NCI-H1694 (cell line): Measurements from ENCODE around the gene EML4.
"Not testable (repeated sequence)": the region's sequence is repeated elsewhere in the genome, so short reads cannot be mapped to it uniquely, and the experiment has no call there.

Experiments used
- DNase-seq: peaks from one replicate; lab custom pipeline; 2025; lab: John Stamatoyannopoulos, UW

The EML4 gene

DNA sequence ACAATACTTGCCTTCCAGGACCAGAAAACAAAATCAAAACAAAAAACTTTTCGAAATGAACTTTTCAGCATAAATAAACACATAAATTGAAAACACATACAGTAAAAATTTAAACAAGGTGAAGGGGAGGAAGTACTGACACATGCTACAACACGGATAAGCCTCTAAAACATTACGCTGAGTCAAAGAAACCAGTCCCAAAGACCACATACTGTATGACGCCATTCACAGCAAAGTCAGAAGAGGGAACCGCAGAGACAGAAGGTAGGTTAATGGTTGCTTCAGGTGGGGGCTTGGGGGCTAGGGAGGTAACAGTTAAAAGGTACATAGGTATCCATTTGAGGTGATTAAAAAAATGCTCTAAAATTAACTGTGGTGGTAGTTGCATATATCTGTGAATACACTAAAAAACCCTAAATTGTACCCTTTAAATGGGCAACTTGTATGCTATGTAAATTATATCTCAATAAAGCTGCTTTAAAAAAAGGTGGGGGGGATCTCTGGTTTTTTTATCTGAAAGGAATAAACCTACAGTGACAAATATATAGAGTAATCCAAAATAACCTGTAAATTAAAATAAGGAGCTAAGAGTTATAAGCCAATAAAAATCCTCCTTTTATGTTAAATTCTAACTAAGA lies 184.8 kb downstream of the EML4 start:
- no peak for DNase-seq

DNA sequence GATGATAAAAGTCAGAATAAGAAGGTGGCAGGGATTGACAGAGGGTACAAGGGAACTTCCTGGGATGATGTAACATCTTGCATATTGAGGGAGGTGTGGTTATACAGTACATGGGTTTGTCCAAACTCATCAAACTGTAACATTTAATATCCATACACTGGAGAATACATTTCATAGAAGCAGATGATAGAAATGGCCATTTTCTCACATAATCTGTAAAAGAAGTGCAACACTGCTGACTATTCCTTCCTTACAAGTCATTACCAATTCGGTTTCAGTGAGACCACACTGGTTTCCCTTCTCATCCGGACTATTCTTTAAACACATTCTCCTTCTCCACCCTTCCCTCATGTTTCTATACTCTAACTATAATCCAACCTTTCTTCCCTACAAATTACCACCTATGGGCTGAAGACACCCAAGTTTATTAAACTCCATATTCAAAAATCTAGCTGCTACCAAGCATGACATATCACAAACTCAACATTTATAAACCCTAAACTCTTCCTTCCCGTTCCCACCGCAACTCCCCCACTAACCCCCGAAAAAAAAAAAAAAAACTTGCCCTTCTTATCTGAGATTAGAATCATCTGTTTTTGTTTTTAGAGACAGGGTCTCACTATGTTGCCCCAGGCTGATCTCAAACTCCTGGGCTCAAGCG lies 190.3 kb downstream of the EML4 start:
- no peak for DNase-seq

DNA sequence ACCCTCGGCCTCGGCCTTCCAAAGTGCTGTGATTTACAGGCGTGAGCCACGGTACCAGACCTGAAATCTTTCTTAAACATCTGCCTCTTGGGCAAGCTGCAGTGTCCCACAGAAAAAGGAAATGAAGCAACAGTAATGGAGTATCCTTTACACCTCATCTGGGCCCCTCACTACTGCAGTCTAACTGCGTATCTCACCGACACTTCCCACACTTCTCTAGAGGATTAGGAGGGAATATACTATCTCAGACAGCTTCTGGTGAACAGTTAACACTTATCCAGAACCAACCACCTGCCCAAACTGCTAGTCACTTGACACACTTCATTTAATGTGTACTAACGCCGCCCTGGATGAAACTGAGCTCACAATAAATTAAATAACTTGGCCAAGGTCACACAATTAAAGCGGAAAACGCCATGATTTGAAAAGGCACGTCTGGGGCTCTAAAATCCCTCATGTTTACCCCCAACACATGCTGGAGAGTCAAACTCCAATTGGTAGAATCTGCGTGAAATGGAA lies 190.9 kb downstream of the EML4 start:
- DNase-seq, result no peak

DNA sequence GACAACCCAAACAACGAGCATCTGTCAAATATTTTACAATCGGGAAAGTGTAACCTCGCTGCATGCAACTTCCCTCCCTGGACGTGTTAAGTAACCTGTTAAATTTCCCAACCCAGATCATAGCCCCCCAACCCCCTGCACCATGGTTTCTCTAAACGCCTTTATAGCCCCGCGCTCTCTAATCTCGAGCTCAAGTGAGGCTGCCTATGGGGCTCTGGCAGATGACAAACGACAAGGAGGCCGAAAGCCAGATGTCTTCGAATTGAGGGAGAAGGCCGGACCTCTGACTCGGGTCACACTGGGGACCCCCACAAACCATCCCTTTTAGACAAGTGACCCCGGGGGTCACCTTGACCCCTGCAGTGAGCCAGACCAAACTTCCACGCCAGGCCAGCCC lies 191.3 kb downstream of the EML4 start:
- no peak for DNase-seq

DNA sequence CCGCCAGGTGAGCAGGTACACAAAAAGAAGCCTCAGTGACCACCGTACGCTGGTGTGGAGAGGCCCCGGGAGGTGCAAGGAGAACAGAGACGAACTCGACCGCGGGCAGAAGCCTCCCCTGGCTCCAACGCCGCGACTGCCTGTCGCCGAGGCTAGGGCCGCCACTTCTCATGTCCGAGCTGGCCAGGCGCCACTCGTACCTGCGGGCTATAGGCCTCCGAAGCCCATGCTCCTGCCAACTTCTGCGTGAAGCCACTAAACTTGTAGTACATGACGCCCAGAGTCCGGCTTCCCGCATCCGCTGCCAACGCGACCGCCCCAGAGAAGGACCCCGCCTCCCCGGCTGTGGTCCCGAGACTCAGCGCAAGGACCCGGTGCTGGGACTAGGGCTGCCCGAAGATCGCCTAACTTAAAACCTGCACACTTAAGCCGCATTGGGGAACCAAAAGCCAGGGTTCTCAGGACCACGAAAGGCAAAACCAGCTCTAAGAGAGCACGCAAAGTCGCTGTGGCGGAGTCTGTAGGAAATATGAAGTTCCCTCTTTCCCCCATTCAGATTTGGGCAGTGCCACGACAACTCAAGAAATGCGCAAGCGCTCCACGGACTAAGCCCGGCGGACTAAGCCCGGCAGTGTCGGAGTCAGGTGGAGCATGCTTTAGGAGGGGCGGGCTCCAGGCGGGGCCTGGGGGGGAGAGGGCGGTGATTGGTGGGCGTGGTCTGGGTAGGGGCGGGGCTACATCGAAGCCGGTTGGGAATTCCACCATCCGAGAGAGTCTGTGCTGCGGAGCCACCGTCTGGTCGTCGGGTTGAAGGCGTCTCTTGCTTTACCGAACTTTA lies 192.0 kb downstream of the EML4 start, which contains the start of gene COX7A2L:
COX7A2L (minus strand) TSS at position 328 of the 838 bp plus-strand sequence; CDS start at position 272, 56 bp downstream.
- DNase-seq, result peak; percentile 94

DNA sequence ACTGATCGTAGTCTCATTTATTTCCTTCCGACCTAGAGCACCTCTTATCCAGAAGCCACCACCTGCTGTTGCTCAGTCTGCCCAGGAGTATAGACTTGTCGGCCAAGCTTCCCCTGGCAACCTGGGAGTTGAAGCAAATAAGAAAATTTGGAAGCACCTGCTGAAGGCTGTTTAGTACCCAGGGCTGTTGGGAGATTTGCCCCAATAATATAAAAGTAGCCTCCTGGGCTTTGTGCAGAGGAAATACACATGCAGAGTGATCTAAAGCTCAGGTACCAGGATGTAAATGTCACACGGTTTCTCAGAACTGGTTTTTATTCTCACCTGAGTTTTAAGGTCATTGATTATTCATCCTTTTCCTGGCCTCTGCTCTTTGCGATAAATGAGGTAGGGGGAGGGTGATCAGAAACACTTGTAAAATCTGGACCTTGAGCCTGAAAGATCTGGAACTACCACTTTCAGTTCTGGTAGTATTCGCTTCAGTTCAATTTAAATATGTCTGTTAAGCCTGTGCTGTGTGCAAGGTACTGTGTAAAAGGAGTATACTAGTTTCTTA lies 192.7 kb downstream of the EML4 start:
- no peak for DNase-seq

DNA sequence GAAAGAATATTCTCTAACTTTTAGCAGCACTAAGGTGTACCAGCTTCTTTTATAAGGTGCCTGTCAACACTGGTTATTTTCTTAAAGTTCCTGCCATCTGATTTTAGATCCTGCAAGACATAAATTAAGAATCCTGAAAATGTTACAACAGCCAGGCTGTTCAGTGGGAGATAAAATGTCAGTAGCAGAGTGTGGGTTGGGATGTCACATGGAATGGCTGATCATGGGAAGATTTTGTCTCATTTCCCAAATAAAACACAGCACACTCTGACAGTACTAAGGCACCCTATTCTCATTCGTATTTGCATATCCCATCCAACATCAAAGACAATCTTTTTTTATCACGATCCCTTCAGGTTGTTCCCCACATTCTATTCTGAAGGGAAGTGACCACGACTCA lies 194.3 kb downstream of the EML4 start:
- no peak for DNase-seq

DNA sequence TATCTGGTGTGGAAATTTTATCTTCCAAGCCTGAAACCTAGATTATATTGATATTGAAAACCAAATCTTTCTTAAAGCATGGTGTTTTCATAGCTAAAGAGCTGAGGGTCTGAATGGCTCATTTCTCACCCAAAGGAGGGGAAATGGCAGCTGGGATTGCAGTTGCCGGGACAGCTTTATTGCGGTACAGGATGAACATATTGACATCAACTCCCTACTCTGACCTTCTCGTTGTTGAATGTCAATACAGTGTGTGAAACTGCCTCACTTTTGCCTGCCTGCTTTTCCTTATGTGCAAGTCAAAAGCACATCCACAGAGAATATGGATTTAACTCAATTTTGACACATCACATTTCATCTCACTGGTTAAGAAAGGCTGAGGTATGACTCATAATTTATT lies 195.5 kb downstream of the EML4 start:
- DNase-seq, result peak; percentile 65

DNA sequence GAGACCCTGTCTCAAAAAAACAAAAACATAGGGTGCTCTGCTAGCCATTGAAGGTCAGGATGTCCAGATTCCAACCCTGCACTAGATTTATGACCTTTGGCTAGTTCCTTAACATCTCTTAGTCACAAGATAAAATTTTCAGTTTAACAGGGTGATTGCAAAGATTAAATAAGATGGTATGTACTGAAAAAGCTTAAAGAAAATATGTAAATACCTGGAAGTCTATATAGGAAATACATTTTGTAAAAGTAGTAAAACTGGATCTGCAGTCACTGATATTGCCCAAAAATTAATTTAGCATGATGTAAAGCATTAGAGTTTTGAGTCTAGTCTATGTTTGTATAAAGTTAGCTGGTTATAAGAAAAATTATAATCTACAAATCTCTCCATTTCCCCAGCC lies 197.3 kb downstream of the EML4 start:
- no peak for DNase-seq

DNA sequence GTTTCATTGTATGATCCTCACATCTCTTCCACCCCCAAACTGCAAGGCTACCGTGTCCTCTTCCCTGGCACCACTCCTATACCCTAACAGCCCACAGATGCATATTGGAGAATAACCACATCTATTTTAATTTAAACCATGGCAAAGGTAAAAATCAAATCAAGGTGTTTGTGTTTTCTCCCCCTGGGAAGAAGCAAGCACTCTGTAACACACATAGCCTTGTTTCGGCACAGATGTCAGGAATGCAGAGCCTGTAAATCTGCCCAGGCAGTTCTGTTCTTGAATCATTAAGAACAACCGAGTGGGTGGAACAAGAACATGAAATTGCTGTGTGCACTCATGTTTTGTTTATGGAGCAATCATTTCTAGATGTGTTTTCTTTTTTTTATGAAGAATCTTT lies 198.7 kb downstream of the EML4 start:
- DNase-seq, result peak; percentile 60

DNA sequence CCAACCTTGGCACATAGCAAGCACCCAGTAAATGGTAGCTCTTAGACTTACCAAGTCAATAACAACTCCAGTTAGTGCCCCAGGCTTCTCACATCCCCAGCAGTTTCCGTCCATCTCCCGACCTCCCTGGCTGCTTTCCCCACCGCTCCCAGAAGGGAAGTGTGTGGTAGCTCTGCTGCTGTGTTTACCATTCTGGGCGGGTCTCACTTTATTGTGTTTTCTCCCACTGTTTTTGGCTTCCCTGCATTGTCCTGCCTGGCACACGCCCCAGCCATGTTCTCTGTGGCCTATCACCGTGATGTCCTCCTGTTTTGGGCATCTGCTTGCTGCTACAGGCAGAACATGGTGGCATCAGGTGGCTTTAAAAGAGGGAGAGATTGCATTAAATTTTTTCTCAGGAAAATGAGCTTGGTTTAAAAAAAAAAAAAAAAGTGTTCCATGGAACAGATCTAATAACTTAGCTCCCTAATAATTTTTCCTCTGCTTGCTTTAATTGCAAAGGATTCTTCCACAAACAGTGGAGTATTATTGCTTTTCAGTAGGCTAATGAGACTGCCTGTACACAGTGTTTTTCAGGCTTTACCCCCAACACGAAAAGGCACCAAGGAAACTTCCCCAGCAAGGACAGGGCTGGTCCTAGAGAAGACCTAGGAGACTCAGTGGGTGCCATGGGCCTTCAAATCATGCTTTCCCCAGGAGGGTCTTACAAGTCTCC lies 199.8 kb downstream of the EML4 start:
- peak; percentile 60 for DNase-seq

DNA sequence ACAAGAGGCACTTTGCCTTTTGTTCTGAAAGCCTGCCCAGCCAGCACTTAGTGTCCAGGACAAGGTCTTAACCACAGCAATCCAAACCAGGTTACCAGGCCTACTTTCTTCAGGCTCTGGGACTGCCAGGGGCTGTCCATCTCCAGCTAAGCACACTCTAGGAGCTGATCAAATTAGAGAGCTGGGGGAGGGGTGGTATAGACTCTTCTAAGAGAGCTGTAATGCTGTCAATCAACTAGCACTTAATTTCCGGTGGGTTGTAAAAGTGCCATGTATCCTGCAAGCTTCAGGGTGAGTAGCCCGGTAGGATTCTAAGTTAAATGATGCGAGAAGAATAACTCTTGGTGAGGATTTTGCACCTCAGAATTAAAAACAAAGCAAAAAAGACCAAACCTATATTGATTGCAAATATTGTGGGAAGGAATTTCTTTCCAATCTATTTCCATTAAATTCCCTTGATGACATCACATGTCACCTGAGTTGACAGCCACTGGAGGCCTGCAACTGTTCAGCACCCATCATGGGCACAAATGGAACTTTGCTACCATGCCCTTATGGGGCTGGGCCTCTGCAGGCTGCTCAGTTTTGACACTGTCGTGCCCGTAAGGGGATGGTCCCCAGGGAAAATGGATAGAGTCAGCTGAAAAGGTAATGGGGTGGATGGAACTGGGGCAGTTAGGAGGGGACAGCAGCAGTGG lies 200.5 kb downstream of the EML4 start:
- peak; percentile 38 for DNase-seq

DNA sequence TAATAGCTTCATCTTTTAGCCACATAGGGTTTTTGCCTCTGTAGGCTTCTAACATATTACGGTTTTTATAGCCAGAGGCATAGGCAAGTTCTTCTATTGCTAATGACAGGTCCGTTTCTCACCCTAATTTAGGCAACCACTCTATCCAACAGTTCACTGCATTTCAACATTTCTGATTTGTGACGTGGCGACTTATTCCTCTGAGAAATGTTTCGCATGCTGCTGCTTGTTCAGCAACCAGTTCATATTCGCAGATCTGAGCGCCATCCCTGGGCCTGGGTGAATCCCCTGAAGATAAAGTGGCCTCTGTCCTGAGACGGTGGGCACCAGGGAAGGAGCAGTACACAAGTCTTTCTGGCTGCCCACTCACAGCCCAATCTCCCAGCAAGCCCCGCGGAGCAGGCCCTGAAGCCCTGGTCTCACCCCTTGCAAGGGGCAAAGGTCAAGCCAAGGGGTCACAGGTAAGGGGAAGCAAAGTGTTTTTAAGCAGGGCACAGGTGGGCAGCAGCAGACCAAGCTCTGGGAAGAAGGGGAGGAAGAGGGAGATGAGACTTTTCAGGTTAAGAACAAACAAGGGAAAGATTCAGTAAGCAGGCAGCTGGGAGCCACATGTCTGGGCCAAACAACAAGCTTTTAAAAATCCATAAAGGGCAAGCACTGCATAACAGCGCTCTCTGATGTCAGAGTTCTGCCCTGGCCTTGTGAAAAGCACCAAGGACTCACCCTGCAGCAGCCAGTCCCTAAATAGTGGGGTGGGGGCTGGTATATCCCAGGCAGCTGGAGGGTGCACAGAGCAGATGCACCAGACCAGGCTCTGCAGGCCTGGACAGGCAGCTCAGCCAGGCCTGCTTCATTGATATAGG lies 202.7 kb downstream of the EML4 start:
- DNase-seq, result peak; percentile 99

DNA sequence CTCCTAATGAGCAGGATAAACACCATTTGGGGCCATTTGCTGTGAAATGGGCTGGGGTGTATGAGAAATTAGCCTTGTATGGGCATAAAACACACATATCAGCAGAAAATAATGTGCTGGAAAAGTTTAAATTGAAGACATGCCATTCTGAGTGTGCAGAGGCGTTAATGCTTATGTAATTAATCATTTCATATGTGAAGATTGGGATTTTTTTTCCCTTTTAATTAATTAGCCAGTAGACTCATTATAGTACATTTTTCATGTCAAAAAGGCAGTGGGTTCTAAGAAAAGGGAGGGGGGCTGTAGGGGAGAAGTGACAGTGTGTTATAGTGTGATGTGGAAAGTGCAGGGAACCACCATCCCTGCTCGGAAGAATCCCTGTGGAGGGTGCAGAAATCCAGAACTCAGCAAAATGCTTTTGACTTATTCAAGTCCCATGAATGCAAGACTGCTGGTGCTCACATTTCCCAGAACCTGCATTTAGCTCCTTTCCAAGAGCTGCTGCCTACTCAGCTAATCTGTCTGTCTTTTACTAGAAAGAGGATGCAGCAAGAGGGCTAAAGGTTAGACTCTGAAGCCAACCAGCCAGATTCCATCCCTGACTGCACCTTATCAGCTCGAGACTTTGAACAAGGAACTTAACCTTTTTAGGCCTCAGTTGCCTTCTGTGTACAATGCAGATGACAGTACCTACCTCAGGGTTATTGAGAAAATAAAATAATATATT lies 203.5 kb downstream of the EML4 start:
- DNase-seq, result no peak

DNA sequence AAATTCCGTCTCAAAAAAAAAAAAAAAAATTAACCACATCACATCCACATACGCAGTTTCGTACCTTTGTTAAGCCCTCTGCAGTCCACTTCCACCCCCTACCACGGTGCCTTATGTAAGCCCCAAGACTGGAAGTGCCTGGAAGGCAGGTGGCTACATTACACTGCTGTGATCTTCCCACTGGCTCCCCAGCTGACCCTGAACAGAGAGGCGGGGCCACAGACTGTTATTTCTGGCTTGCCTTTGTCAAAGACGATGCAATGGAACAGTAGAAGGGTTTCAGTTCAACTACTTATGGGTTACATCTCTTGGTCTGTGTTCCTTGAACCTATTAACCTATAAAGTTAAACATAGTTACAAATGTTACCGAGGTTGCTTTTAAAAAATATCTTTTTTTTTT lies 207.6 kb downstream of the EML4 start:
- no peak for DNase-seq

DNA sequence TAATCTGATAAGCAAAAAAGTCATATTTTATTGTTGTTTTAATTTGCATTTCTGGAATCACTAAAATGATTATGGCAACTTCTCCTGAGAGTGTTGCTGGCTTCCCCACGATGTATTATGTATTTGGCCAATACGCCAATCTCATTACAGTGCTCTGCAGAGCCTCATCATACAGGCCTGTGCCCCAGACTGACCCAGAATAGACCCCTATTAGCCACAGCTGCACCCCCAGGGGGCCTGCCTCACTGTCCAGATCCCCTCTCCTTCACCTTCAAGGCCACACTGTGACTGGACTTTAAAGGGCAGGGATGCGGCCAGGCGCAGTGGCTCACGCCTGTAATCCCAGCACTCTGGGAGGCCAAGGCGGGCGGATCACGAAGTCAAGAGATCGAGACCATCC lies 209.3 kb downstream of the EML4 start:
- DNase-seq, result no peak

DNA sequence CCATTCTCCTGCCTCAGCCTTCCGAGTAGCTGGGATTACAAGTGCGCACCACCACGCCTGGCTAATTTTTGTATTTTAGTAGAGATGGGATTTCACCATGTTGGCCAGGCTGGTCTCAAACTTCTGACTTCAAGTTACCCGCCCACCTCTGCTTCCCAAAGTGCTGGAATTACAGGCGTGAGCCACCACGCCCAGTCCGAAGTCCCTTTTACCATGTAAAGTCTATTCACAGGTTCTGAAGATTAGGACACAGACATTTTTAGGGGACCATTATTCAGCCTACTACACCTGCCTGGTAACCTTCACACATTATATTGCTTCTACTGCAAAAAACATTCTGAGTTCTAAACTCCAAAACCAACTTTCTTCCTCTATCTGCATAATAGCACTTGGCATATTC lies 210.9 kb downstream of the EML4 start:
- not testable (repeated sequence) for DNase-seq

DNA sequence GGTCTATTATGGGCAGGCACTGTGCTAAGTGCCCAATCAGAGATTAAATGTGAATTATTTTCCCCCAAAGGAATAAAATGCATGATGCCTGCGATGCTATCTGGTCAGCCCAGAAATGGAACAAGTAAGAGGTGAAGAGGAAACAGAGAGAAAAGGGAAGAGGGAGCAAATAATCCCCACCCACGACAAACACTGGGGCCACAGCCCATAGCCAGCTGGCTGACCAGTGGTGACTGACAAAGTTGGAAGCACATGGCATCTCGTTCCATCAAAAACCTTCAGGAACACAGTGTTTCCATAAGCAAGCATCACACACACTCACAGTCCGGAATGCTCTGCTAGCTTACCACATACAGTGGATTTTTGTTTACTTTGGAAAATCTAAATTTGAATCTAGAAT lies 213.0 kb downstream of the EML4 start:
- no peak for DNase-seq
